Activated CD4-positive, alpha-beta memory T cell treated with anti-CD3 and anti-CD28 coated beads for 36 hours (primary cell): Measurements from ENCODE around the gene UNC5B. TPM values are rescaled to one million over a fixed set of nuclear protein-coding genes. Genes with fewer than 3 reads are reported as not detected.

ENCODE experiments used
- CTCF ChIA-PET: fragments of 350-600 bp; sonication (Branson Sonifier 250); formaldehyde crosslinking; loops from one replicate; lab custom pipeline; 2021; ENCODE audit warnings: antibody characterized with exemption, inconsistent platforms; lab: Charles Lee
- POLR2A ChIA-PET: fragments of 350-600 bp; sonication (Branson Sonifier 250); formaldehyde crosslinking; loops from one replicate; lab custom pipeline; 2021; ENCODE audit warnings: antibody characterized with exemption; lab: Charles Lee
- DNase-seq: peaks from one replicate; pipeline ENCODE4 v3.0.0-alpha.2; 2020
- H3K27ac Mint-ChIP-seq: one replicate; pipeline ENCODE4 v1.8.0; 2021; ENCODE audit warnings: mixed read lengths
- H3K27me3 Mint-ChIP-seq: one replicate; pipeline ENCODE4 v1.8.0; 2021; ENCODE audit warnings: mixed read lengths
- H3K36me3 Mint-ChIP-seq: one replicate; pipeline ENCODE4 v1.8.0; 2021; ENCODE audit warnings: mixed read lengths
- H3K4me1 Mint-ChIP-seq: one replicate; pipeline ENCODE4 v1.8.0; 2021; ENCODE audit warnings: low read depth, mixed read lengths
- H3K4me3 Mint-ChIP-seq: one replicate; pipeline ENCODE4 v1.8.0; 2021; ENCODE audit warnings: mild to moderate bottlenecking, mixed read lengths
- H3K9me3 Mint-ChIP-seq: one replicate; pipeline ENCODE4 v1.8.0; 2021; ENCODE audit warnings: mixed read lengths
- intact Hi-C: fragments of 100-400 bp; cut with micrococcal nuclease; formaldehyde crosslinking; loops from one replicate; pipeline ENCODE4 v1.15.1; 2023
- total RNA-seq, 2 experiments: library from RNA; stranded (reverse); gene quantifications; one replicate each; pipeline ENCODE4 v1.2.3, GENCODE V29; 2021

Gene UNC5B
- total RNA-seq, 2 experiments from 2014 or later: 0.02 TPM; not detected in 1

GRCh38 chr10:71288461-71288860 lies 76.1 kb downstream of the UNC5B start:
- no peak for DNase-seq
- ChIA-PET CTCF (no interaction called here), POLR2A (no interaction called here)
- Mint-ChIP-seq H3K4me3 (no peak overlapping the region), H3K27me3 (no peaks in the 10 kb centered on the region), H3K27ac (no peak overlapping the region), H3K36me3 (no peaks in the 10 kb centered on the region), H3K4me1 (no peaks in the 10 kb centered on the region), H3K9me3 (no peaks in the 10 kb centered on the region)
- intact Hi-C loops: no loop called here

GRCh38 chr10:71289421-71290130 lies 77.2 kb downstream of the UNC5B start:
- no peaks in the 10 kb centered on the region for H3K4me1 Mint-ChIP-seq
- H3K9me3 Mint-ChIP-seq: no peaks in the 10 kb centered on the region
- no peak for DNase-seq
- intact Hi-C loops: no loop called here
- H3K36me3 Mint-ChIP-seq: no peaks in the 10 kb centered on the region
- no peaks in the 10 kb centered on the region for H3K27me3 Mint-ChIP-seq
- CTCF ChIA-PET: interaction anchor here (0.6 to 1.4 kb wide), 2 partner anchors 387 to 606 kb away, joined by 3 read pairs; no protein-coding TSS in a partner anchor
- H3K27ac Mint-ChIP-seq: no peak overlapping the region
- no peak overlapping the region for H3K4me3 Mint-ChIP-seq
- POLR2A ChIA-PET: no interaction called here

GRCh38 chr10:71290331-71290730 lies 78.0 kb downstream of the UNC5B start:
- CTCF ChIA-PET: interaction anchor here (1.4 kb wide), 1 partner anchor 388 kb away, joined by 3 read pairs; no protein-coding TSS in a partner anchor
- Mint-ChIP-seq H3K4me1 (no peaks in the 10 kb centered on the region), H3K9me3 (no peaks in the 10 kb centered on the region), H3K36me3 (no peaks in the 10 kb centered on the region), H3K27me3 (peaks cover under 1% of the 10 kb centered on the region), H3K4me3 (no peak overlapping the region), H3K27ac (no peak overlapping the region)
- no peak for DNase-seq
- intact Hi-C loops: no loop called here
- POLR2A ChIA-PET: no interaction called here

- intact Hi-C loops: no loop called here
- no peak overlapping the region for H3K4me3 Mint-ChIP-seq
- POLR2A ChIA-PET: no interaction called here
- CTCF ChIA-PET: no interaction called here
- H3K4me1 Mint-ChIP-seq: no peaks in the 10 kb centered on the region
- H3K27ac Mint-ChIP-seq: no peak overlapping the region
- H3K36me3 Mint-ChIP-seq: no peaks in the 10 kb centered on the region
- no peak for DNase-seq
- H3K27me3 Mint-ChIP-seq: peaks cover 1% of the 10 kb centered on the region
- H3K9me3 Mint-ChIP-seq: no peaks in the 10 kb centered on the region
Observed at GRCh38 chr10:71290806-71291527, 78.6 kb downstream of the UNC5B start.

- Mint-ChIP-seq H3K27me3 (peaks cover 1% of the 10 kb centered on the region), H3K4me1 (no peaks in the 10 kb centered on the region), H3K27ac (no peak overlapping the region), H3K36me3 (no peaks in the 10 kb centered on the region), H3K9me3 (no peaks in the 10 kb centered on the region), H3K4me3 (no peak overlapping the region)
- intact Hi-C loops: no loop called here
- CTCF ChIA-PET: interaction anchor here (1.0 kb wide), 1 partner anchor 11 kb away, joined by 3 read pairs; no protein-coding TSS in a partner anchor
- POLR2A ChIA-PET: no interaction called here
- no peak for DNase-seq
Observed at GRCh38 chr10:71291528-71291900, 79.1 kb downstream of the UNC5B start.

- no peaks in the 10 kb centered on the region for H3K9me3 Mint-ChIP-seq
- CTCF ChIA-PET: interaction anchor here (1.0 kb wide), 1 partner anchor 9 kb away, joined by 3 read pairs; no protein-coding TSS in a partner anchor
- H3K27ac Mint-ChIP-seq: no peak overlapping the region
Observed at GRCh38 chr10:71292624-71293445, 80.5 kb downstream of the UNC5B start.

GRCh38 chr10:71293446-71294084 lies 81.2 kb downstream of the UNC5B start:
- Mint-ChIP-seq H3K27ac (no peak overlapping the region), H3K4me3 (no peak overlapping the region), H3K27me3 (peaks cover 4% of the 10 kb centered on the region), H3K9me3 (no peaks in the 10 kb centered on the region), H3K4me1 (no peaks in the 10 kb centered on the region), H3K36me3 (no peaks in the 10 kb centered on the region)
- ChIA-PET CTCF (no interaction called here), POLR2A (no interaction called here)
- no peak for DNase-seq
- intact Hi-C loops: no loop called here

More at GRCh38 chr10:71292624-71293445, 80.5 kb downstream of the UNC5B start:
- H3K36me3 Mint-ChIP-seq: no peaks in the 10 kb centered on the region
- intact Hi-C loops: no loop called here
- POLR2A ChIA-PET: no interaction called here
- no peak for DNase-seq
- no peak overlapping the region for H3K4me3 Mint-ChIP-seq
- no peaks in the 10 kb centered on the region for H3K4me1 Mint-ChIP-seq
- peaks cover 1% of the 10 kb centered on the region for H3K27me3 Mint-ChIP-seq

DNA sequence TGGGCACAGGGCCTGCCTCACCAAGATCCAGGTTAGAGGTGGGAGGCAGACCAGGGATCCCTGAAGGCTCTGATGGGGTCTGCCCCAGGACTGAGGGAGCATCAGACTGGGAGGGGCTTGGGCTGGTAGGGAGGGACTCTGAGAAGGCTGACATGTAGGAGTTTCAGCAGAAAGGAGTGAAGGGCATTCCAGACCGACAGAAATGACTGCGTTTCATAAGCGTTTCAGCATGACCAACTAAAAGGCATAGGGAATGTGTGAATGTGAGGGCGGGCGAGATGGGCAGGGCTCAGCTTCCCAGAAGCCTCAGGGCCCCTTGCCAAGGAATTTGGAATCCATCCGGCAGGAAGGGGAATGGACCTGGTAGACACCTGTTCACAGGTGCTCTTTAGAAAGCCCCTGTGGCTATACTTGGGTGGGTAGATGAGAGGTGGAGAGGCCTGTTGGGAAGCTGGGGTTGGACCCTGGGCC lies 81.8 kb downstream of the UNC5B start:
- Mint-ChIP-seq H3K9me3 (no peaks in the 10 kb centered on the region), H3K27me3 (peaks cover 4% of the 10 kb centered on the region), H3K27ac (no peak overlapping the region), H3K4me3 (no peak overlapping the region), H3K36me3 (no peaks in the 10 kb centered on the region), H3K4me1 (no peaks in the 10 kb centered on the region)
- POLR2A ChIA-PET: no interaction called here
- intact Hi-C loops: no loop called here
- CTCF ChIA-PET: no interaction called here
- DNase-seq: no peak

DNA sequence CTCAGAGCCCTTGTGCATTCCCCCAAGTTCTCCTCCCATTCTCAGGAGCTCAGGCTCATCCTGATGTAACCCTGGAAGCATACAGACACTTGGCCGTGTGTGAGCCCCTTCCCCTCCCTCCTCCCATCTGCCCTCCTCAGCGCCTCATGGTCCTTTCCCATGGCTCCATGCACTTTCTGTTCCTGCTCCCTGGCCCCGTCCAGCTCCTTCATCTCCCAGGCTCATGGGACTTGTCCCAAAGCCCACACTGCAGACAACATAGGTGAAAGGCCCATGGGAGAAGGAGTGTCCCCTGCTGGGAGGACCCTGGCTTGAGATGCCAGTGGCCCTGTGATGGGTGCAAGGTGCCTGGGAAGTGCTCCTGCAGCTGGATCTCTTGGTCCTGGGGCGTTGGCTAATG lies 82.5 kb downstream of the UNC5B start:
- intact Hi-C loops: no loop called here
- POLR2A ChIA-PET: no interaction called here

GRCh38 chr10:71295641-71296040 lies 83.3 kb downstream of the UNC5B start:
- Mint-ChIP-seq H3K27ac (no peak overlapping the region), H3K4me3 (no peak overlapping the region), H3K9me3 (no peaks in the 10 kb centered on the region), H3K4me1 (no peaks in the 10 kb centered on the region), H3K27me3 (peaks cover 4% of the 10 kb centered on the region), H3K36me3 (no peaks in the 10 kb centered on the region)
- DNase-seq: no peak
- intact Hi-C loops: no loop called here
- CTCF ChIA-PET: interaction anchor here (0.7 kb wide), 1 partner anchor 20 kb away, joined by 3 read pairs; no protein-coding TSS in a partner anchor
- POLR2A ChIA-PET: no interaction called here

More for the DNA sequence above, 82.5 kb downstream of the UNC5B start:
- H3K4me3 Mint-ChIP-seq: no peak overlapping the region
- no peak overlapping the region for H3K27ac Mint-ChIP-seq
- no peaks in the 10 kb centered on the region for H3K36me3 Mint-ChIP-seq
- CTCF ChIA-PET: no interaction called here
- peaks cover 4% of the 10 kb centered on the region for H3K27me3 Mint-ChIP-seq
- no peaks in the 10 kb centered on the region for H3K4me1 Mint-ChIP-seq
- no peak for DNase-seq
- no peaks in the 10 kb centered on the region for H3K9me3 Mint-ChIP-seq

GRCh38 chr10:71296086-71296485 lies 83.7 kb downstream of the UNC5B start:
- Mint-ChIP-seq H3K4me1 (no peaks in the 10 kb centered on the region), H3K27me3 (peaks cover 4% of the 10 kb centered on the region), H3K36me3 (no peaks in the 10 kb centered on the region), H3K27ac (no peak overlapping the region), H3K4me3 (no peak overlapping the region), H3K9me3 (no peaks in the 10 kb centered on the region)
- POLR2A ChIA-PET: no interaction called here
- DNase-seq: no peak
- intact Hi-C loops: no loop called here
- CTCF ChIA-PET: interaction anchor here (0.7 kb wide), 1 partner anchor 20 kb away, joined by 3 read pairs; no protein-coding TSS in a partner anchor
